Measurements from ENCODE around the gene TPST2. TPM values are rescaled to one million over a fixed set of nuclear protein-coding genes. Genes with fewer than 3 reads are reported as not detected.

TPST2 gene
- total and polyA plus RNA-seq, 10 of the 15 experiments (the other 5 are each of a cell fraction or from before 2014, with no cell fraction given) = 6.3 to 33.7 (median 28.4) TPM

GRCh38 chr22:26552466-26552865 is 37.5 kb downstream of the TPST2 start (continued):
- no peak for TF ChIP-seq SIX5 (IDR thresholded peaks at IDR 0.05; ENCODE audit: low read depth, low read length, severe bottlenecking)
- TF ChIP-seq IKZF1 (conservative IDR thresholded peaks at IDR 0.05) = no peak
- no peak for TF ChIP-seq FOXK2 (IDR thresholded peaks at IDR 0.05)
- TF ChIP-seq LARP7 (IDR thresholded peaks at IDR 0.05) = no peak
- no peak for TF ChIP-seq ELK1 (IDR thresholded peaks at IDR 0.05; ENCODE audit: low read depth, low read length)
- TF ChIP-seq POU2F2 (IDR thresholded peaks at IDR 0.05; ENCODE audit: borderline replicate concordance, low read depth, low read length) = no peak

DNA sequence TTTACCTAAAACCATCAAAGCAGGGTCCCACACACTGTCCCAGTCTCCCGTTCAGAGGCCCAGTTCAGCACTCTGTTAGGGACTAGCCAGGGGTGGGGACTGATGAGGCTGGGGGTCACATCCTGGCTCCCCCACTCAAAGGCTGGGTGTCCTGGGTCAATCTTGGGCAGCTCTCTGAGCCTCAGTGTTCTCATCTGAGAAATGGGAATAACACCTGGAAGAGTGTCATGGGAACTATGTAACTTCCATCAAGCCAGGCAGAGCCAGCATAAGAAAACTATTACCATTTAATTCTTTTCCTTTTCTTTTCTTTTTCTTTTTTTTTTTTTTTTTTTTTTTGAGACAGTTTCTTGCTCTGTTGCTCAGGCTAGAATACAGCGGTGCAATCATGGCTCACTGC is 38.4 kb downstream of the TPST2 start:
- RAD21 ChIA-PET (ENCODE audit: unreplicated experiment) = no interaction called here
- DNase-seq (ENCODE audit: low read depth, low spot score) (no peak), FAIRE-seq (no peak), ATAC-seq (no peak)
- Histone ChIP-seq H3K27ac (ENCODE audit: control insufficient read depth, insufficient read depth) (no peak overlapping the region), H3K4me3 (no peak overlapping the region), H2AFZ (ENCODE audit: control insufficient read depth, low read depth, low read length) (no peak overlapping the region), H3K9me3 (replicated peaks; ENCODE audit: control insufficient read depth, insufficient read depth, low read length) (no peaks in the 10 kb centered on the region), H3K36me3 (ENCODE audit: control insufficient read depth in 2 of 2, insufficient read depth in 2 of 2, low read length in 1 of 2) (no peaks in the 10 kb centered on the region; a peak in 2 of 4 replicates), H3K79me2 (ENCODE audit: control insufficient read depth, insufficient read depth, low read length) (no peaks in the 10 kb centered on the region; the same call in 1 of the 2 replicates), H3K4me2 (ENCODE audit: control insufficient read depth, insufficient read depth) (no peak overlapping the region), H3K4me1 (ENCODE audit: control insufficient read depth, insufficient read depth, low read length) (no peaks in the 10 kb centered on the region), H4K20me1 (ENCODE audit: control insufficient read depth, insufficient read depth) (no peaks in the 10 kb centered on the region), H3K9ac (ENCODE audit: control insufficient read depth, insufficient read depth, low read length) (no peak overlapping the region), H3K27me3 (replicated peaks in 1 of 2; ENCODE audit: control insufficient read depth in 2 of 2, insufficient read depth in 2 of 2, low read length in 1 of 2) (no peaks in the 10 kb centered on the region)
- no peak for TF ChIP-seq SKIL (IDR thresholded peaks at IDR 0.05; ENCODE audit: low read depth, poor library complexity, severe bottlenecking)
- TF ChIP-seq, protein P1, sequence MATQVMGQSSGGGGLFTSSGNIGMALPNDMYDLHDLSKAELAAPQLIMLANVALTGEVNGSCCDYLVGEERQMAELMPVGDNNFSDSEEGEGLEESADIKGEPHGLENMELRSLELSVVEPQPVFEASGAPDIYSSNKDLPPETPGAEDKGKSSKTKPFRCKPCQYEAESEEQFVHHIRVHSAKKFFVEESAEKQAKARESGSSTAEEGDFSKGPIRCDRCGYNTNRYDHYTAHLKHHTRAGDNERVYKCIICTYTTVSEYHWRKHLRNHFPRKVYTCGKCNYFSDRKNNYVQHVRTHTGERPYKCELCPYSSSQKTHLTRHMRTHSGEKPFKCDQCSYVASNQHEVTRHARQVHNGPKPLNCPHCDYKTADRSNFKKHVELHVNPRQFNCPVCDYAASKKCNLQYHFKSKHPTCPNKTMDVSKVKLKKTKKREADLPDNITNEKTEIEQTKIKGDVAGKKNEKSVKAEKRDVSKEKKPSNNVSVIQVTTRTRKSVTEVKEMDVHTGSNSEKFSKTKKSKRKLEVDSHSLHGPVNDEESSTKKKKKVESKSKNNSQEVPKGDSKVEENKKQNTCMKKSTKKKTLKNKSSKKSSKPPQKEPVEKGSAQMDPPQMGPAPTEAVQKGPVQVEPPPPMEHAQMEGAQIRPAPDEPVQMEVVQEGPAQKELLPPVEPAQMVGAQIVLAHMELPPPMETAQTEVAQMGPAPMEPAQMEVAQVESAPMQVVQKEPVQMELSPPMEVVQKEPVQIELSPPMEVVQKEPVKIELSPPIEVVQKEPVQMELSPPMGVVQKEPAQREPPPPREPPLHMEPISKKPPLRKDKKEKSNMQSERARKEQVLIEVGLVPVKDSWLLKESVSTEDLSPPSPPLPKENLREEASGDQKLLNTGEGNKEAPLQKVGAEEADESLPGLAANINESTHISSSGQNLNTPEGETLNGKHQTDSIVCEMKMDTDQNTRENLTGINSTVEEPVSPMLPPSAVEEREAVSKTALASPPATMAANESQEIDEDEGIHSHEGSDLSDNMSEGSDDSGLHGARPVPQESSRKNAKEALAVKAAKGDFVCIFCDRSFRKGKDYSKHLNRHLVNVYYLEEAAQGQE (IDR thresholded peaks at IDR 0.05; ENCODE audit: low read depth, low read length) = no peak
- BruUV-seq (replicated peaks) = no TSS peak
- intact Hi-C loops (cut with micrococcal nuclease; ENCODE audit: unreplicated experiment) (no loop called here), in situ Hi-C loops (cut with MboI) (no loop called here)
- POLR2A ChIA-PET = no interaction called here
- WGBS (ENCODE audit: insufficient coverage, insufficient replicate concordance, low lambda C conversion rate, missing lambda C conversion rate) = 94% methylated on average over 2 of the region's 2 CpGs
- SMC1A ChIA-PET (ENCODE audit: uncharacterized antibody, unreplicated experiment) = no interaction called here
- CTCF ChIA-PET = no interaction called here
